ENCODE results near the gene HHIP. TPM values are rescaled to one million over a fixed set of nuclear protein-coding genes. Genes with fewer than 3 reads are reported as not detected.

The HHIP gene
- total and polyA plus RNA-seq, 2 donors (not counting 1 experiment from before 2014, with no cell fraction given), result 0.39 TPM; not detected in 1

- Histone ChIP-seq H3K36me3 (replicated peaks in 1 of 2; ENCODE audit: control extremely low read depth in 1 of 2, control insufficient read depth in 1 of 2, extremely low read depth in 1 of 2, insufficient read depth in 2 of 2, low read length in 1 of 2) (no peaks in the 10 kb centered on the region), H3K9me3 (ENCODE audit: control extremely low read depth in 1 of 3, control insufficient read depth in 2 of 3, insufficient read depth in 1 of 3, low read length in 2 of 3) (no peaks in the 10 kb centered on the region), H2AFZ (ENCODE audit: insufficient read depth, low read depth, low read length, poor library complexity, severe bottlenecking) (no peak overlapping the region), H3K9ac (ENCODE audit: low read length) (no peak overlapping the region), H3K4me3 (ENCODE audit: control extremely low read depth in 1 of 5, extremely low read depth in 1 of 5, insufficient read depth in 1 of 5, low read depth in 2 of 5, low read length in 4 of 5) (no peak overlapping the region), H3K4me1 (ENCODE audit: control insufficient read depth in 2 of 2, insufficient read depth in 2 of 2, low read length in 2 of 2) (no peaks in the 10 kb centered on the region), H3K79me2 (ENCODE audit: control insufficient read depth, insufficient read depth, low read length) (no peaks in the 10 kb centered on the region), H3K27ac (ENCODE audit: low read length in 2 of 2) (no peak overlapping the region), H3K4me2 (replicated peaks; ENCODE audit: low read depth, low read length, poor library complexity, severe bottlenecking) (no peak overlapping the region), H4K20me1 (ENCODE audit: control insufficient read depth, insufficient read depth, low read length, poor library complexity, severe bottlenecking) (no peaks in the 10 kb centered on the region), H3K27me3 (replicated peaks in 1 of 4; ENCODE audit: control extremely low read depth in 1 of 4, control insufficient read depth in 3 of 4, insufficient read depth in 4 of 4, low read length in 3 of 4) (no peaks in the 10 kb centered on the region)
- ATAC-seq (ENCODE audit: low read depth), result no peak
- Mint-ChIP-seq H3K27me3 (no peaks in the 10 kb centered on the region), H3K27ac (no peak overlapping the region), H3K9me3 (ENCODE audit: insufficient read depth) (no peaks in the 10 kb centered on the region), H3K4me1 (no peaks in the 10 kb centered on the region), H3K4me3 (no peak overlapping the region)
- intact Hi-C loops (cut with micrococcal nuclease), result no loop called here
- ChIA-PET CTCF (no interaction called here), POLR2A (no interaction called here)
- no peak for DNase-seq
- no CpG with 5 or more reads among the region's 1 CpG for WGBS (ENCODE audit: insufficient coverage)
- no peak for TF ChIP-seq EZH2 (IDR thresholded peaks at IDR 0.05; ENCODE audit: borderline replicate concordance, insufficient read depth, low read depth, low read length, poor library complexity, severe bottlenecking)
- TF ChIP-seq CTCF (IDR thresholded peaks at IDR 0.05), result no peak
Measured at GRCh38 chr4:144658903-144659302, 12.9 kb downstream of the HHIP start.

GRCh38 chr4:144659447-144659846 lies 13.5 kb downstream of the HHIP start:
- CTCF ChIA-PET, result no interaction called here
- H3K79me2 ChIP-seq (ENCODE audit: control insufficient read depth, insufficient read depth, low read length), result no peaks in the 10 kb centered on the region
- no peak for DNase-seq
- no peaks in the 10 kb centered on the region for H3K4me1 Mint-ChIP-seq
- no peaks in the 10 kb centered on the region for H3K9me3 ChIP-seq (ENCODE audit: control extremely low read depth in 1 of 3, control insufficient read depth in 2 of 3, insufficient read depth in 1 of 3, low read length in 2 of 3)
- H3K4me3 ChIP-seq (ENCODE audit: control extremely low read depth in 1 of 5, extremely low read depth in 1 of 5, insufficient read depth in 1 of 5, low read depth in 2 of 5, low read length in 4 of 5), result no peak overlapping the region
- no peaks in the 10 kb centered on the region for H3K4me1 ChIP-seq (ENCODE audit: control insufficient read depth in 2 of 2, insufficient read depth in 2 of 2, low read length in 2 of 2)
- H3K4me3 Mint-ChIP-seq, result no peak overlapping the region
- intact Hi-C loops (cut with micrococcal nuclease), result no loop called here
- TF ChIP-seq CTCF (IDR thresholded peaks at IDR 0.05) (no peak), EZH2 (IDR thresholded peaks at IDR 0.05; ENCODE audit: borderline replicate concordance, insufficient read depth, low read depth, low read length, poor library complexity, severe bottlenecking) (no peak)
- no peaks in the 10 kb centered on the region for H3K36me3 ChIP-seq (replicated peaks in 1 of 2; ENCODE audit: control extremely low read depth in 1 of 2, control insufficient read depth in 1 of 2, extremely low read depth in 1 of 2, insufficient read depth in 2 of 2, low read length in 1 of 2)
- POLR2A ChIA-PET, result no interaction called here
- no peaks in the 10 kb centered on the region for H3K27me3 Mint-ChIP-seq
- no peak for ATAC-seq (ENCODE audit: low read depth)
- H2AFZ ChIP-seq (ENCODE audit: insufficient read depth, low read depth, low read length, poor library complexity, severe bottlenecking), result no peak overlapping the region
- H4K20me1 ChIP-seq (ENCODE audit: control insufficient read depth, insufficient read depth, low read length, poor library complexity, severe bottlenecking), result no peaks in the 10 kb centered on the region
- H3K27me3 ChIP-seq (replicated peaks in 1 of 4; ENCODE audit: control extremely low read depth in 1 of 4, control insufficient read depth in 3 of 4, insufficient read depth in 4 of 4, low read length in 3 of 4), result no peaks in the 10 kb centered on the region
- H3K27ac ChIP-seq (ENCODE audit: low read length in 2 of 2), result no peak overlapping the region
- H3K9me3 Mint-ChIP-seq (ENCODE audit: insufficient read depth), result no peaks in the 10 kb centered on the region
- H3K9ac ChIP-seq (ENCODE audit: low read length), result no peak overlapping the region
- no peak overlapping the region for H3K4me2 ChIP-seq (replicated peaks; ENCODE audit: low read depth, low read length, poor library complexity, severe bottlenecking)
- H3K27ac Mint-ChIP-seq, result no peak overlapping the region
- 97% methylated on average over 4 of the region's 5 CpGs for WGBS (ENCODE audit: insufficient coverage)

Data from B cell (primary cell).